DMS153 treated with DMSO at 0.1 percent for 48 hours (cell line): ENCODE results near the gene KCNN3.
A peak's percentile ranks its signal among the peaks of the same experiment; 100 is the strongest.
"Not testable (repeated sequence)": the region's sequence is repeated elsewhere in the genome, so short reads cannot be mapped to it uniquely, and the experiment has no call there.

Experiments
- DNase-seq: peaks from one replicate; lab custom pipeline; 2025; ENCODE audit not compliant: unreplicated experiment; lab: John Stamatoyannopoulos, UW

KCNN3 gene

DNA sequence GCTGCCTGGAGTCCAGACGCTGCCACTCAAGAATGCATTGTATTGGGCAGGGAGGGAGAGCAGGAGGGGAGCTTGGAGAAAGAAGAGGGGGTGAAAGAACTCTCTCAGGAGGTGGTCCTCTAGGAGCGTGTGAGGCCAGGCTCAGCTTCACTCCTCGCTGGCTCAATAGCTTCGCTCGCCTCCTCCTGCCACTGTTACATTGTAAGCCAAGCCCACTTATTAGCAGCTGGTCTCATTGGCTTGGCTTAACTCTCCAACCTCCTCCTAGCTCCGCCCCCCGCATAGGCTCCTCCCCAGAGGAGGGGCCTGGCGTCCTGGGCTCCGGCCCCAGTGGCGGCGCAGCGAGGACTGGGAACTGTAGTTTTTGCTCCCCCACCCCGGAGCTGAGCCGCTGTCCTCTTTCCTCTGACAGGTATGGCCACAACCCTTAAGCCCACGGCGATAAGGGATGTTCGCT lies at the start of gene KCNN3:
KCNN3 (minus strand) TSS at position 167 of the 457 bp plus-strand sequence. CDS start 317 bp downstream, outside the sequence.
- DNase-seq: peak; percentile 98

GRCh38 chr1:154913273-154913672 lies 43.2 kb upstream of the KCNN3 start:
- no peak for DNase-seq

GRCh38 chr1:154912755-154913154 lies 42.7 kb upstream of the KCNN3 start:
- DNase-seq: no peak

DNA sequence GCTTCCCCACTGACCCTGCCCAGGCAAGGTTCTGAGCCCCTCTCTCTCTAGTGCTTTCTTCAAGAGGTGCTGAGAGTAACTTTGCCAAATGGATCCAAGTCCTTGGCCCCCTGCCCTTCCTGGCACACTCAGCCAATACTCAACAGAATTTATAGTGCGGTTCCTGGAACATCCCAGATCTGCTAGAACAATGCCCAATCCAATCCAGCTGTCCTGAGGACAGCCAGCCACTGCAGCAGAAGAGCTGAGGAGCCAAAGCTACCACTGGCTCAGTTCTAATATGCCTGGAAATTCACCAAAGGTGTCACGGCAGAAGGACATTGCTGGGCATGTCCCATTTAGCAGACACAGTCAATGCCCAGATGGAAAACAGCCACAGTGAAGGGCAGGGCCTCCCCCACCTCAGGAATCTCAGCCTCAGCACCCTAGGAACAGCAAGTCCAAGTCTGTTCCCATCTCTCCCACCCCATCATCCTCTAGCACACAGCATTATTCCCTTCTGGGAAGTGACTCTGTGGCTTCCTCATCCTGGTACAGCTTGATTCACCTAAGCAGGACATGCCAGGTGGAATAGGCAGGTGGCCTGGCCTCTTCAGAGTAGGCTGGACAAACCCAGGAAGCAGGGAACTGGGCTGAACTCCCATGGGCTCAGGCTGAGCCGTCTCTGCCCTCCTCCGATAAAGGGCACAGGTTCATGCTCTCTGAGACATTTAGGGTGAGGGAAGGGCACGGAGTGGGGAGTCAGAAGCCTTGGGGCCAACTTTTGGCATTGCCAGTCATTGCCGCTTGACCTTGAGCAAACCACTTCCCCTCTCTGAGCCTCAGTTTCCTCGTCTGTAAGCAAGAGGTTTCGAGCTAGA lies 41.8 kb upstream of the KCNN3 start:
- DNase-seq: no peak

DNA sequence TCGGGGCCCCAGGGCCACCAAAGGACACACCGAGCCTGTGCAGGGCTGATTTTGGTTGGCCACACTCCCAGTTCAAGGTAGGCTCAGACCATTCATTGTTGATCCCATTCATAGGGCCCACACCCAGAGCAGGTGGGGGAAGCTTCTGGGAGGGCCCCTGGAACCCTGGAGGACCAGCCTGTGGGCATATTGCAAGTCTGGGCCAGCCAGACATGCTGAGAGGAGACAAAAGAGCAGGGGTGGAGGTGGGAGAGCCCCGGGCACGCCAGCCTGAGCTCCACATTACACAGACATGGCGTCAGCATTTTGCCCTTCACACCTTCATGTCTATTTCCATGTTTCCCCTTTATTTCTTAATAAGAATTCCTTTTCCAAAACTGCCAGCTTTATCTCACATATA lies 40.8 kb upstream of the KCNN3 start:
- DNase-seq: no peak

DNA sequence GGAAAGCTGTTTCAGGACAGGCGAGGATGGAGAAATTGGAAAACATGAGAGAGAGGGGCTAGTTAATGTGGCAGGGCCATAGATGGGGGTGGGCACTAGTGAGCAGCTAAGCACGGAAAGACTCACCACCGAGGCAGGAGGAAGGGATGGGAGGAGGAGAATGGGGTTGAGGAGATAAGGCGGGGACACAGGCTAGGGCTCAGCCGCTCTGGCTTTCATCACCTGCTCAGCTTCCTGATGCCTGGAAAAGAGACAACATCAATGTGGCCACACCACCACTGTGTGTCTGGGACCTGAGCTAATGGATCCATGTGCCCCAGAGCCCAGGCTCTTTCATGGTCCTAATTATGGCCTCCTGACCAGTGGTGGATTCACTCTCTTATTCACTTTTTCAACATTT lies 38.9 kb upstream of the KCNN3 start:
- no peak for DNase-seq

DNA sequence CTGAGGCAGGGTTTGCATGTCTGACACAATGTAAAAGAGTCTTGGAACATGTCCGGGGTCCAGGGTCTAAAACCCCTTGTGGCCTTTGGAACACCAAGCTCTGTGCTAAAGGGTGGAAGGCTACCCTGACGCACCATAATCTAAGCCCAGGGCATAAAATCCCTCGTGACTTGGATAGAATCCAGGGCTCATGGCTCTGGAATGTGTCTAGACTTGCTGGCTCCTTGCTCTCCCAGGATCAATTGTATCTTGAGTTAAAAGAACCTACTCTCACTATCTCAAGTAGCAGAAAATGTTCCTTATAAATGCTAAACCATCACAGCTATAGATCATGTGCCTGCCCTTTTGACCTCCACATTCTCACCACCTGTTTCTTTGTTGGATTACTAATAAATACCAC lies 38.0 kb upstream of the KCNN3 start:
- DNase-seq: not testable (repeated sequence)

GRCh38 chr1:154906621-154907081 lies 36.6 kb upstream of the KCNN3 start:
- no peak for DNase-seq

DNA sequence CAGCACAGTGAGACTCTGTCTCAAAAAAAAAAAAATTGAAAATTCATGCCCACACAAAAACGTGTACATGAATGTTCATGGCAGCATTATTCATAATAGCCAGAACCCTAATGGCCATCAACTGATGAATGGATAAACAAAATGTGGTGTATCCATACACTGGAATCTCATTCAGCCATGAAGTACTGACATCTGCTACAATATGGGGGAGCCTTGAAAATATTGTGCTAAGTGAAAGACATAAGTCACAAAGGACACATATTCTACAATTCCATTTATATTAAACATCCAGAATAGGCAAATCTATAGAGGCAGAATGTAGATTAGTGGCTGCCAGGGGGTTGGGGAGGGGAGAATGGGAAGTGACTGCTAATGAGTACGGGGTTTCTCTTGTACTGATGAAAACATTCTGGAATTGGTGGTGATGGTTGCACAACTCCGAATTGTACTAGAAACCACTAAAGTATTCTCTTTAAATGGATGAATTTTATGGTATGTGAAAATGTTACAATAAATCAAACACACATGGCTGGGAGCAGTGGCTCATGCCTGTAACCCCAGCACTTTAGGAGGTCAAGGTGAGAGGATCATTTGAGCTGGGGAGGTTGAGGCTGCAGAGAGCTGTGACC lies 33.0 kb upstream of the KCNN3 start:
- no peak for DNase-seq

- no peak for DNase-seq
Measured at GRCh38 chr1:154901591-154901990, 31.5 kb upstream of the KCNN3 start.

DNA sequence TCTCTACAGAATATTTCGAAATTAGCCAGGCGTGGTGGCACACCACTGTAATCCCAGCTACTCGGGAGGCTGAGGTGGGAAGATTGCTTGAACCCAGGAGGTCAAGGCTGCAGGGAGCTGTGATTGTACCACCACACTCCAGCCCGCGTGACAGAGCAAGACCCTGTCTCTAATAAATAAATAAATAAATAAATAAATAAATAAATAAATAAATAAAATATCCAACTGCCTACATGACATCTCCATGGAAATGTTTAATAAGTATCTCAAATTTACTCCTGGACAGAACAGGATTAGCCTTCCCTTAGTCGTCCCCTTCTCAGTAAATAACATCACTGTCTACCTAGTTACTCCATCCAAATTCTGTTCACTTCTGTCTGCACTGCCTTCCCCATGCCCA lies 29.0 kb upstream of the KCNN3 start:
- DNase-seq: no peak

- no peak for DNase-seq
Measured at GRCh38 chr1:154896771-154897286, 26.7 kb upstream of the KCNN3 start.

DNA sequence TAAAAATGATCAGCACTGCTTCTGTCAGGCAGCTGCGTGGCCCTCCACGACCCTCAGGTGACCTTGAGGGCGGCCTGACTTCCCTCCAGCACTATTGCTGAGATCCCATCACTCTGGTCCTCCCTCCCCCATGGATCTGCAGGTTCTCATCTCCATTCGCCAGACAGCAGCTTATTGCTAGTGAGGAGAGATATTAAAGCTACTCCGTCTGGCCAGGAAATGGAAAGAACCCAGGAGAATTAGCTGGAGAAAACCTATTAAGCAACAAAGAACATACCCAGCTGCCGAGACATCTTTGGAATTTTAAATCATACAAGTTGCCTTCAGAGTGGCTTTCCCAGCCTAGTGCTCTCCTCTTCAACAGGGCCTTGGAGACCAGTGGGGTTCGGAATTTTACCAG lies 25.7 kb upstream of the KCNN3 start:
- no peak for DNase-seq

- DNase-seq: no peak
Measured at GRCh38 chr1:154891452-154891851, 21.4 kb upstream of the KCNN3 start.

- DNase-seq: no peak
Measured at GRCh38 chr1:154888757-154889156, 18.7 kb upstream of the KCNN3 start.

DNA sequence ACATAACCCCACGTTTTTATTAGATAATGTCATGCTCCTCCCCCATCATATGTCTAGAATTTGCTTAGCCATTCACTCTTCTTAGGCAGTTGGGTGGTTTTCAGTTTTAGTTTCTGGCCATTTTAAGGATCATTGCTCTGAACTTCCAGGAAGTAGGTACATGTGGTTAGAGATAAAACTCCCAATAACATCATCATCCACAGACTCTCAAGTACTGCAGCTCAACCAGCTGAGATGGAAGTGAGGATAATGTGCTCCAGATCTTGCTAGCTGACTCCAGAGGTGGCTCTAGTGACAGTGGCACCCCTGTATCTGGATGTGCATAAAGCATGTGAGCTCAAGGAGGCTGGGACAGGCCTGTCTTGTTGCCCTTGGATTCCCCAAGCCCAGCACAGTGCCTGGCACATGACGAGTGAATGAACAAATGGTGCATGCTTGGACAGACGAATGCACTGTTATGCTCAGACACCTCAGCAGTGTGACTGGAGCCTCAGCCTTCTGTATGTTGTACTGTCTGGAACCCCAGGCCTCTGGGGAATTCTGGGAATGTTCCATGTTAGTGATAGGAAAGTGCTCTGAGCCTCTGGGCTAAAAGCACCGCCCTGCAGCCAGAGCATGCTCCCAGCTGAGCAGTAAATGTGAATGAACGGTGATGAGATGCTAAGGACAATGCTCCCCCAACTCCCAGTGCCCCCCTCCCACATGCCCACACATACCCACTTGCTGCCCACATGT lies 16.4 kb upstream of the KCNN3 start:
- no peak for DNase-seq

DNA sequence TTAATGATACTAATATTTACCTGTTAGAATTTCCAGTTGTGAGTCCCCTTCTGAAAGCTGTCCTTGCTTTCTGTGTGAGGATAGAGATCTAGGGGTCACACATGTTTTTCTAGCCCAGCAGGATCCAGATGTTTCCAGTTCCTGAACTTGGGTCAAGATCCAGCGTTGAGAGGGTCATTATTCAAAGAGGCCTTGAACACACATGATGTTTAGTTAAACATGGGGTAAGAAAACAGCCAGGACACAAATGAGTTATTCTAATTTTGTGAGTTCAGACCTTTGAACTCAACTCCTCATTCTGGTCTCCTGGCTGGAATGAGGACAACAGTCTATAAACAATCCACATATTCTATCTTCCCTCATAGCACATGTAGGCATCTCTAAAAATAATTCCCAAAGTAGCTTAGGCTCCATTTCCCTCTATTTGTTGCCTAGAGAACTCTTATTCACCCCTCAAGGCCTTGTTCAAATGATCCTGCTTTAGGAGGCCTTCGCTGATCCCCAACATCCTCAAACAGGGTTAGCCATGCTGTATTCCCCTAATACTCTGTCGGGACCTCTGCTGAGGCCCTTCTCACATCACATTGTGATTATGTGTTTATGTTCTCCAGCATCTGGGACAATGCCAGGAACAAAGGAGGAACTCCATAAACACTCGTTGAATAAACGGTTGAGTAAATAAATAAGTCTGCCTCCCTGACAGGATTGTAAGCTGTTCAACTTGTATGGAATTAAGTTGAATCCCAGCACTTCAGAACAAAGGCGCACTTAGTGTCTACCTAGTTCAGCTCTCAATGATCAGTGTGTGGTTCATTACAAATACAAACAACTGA lies 15.0 kb upstream of the KCNN3 start:
- peak; percentile 20 for DNase-seq

- no peak for DNase-seq
Measured at GRCh38 chr1:154883919-154884868, 14.1 kb upstream of the KCNN3 start.

DNA sequence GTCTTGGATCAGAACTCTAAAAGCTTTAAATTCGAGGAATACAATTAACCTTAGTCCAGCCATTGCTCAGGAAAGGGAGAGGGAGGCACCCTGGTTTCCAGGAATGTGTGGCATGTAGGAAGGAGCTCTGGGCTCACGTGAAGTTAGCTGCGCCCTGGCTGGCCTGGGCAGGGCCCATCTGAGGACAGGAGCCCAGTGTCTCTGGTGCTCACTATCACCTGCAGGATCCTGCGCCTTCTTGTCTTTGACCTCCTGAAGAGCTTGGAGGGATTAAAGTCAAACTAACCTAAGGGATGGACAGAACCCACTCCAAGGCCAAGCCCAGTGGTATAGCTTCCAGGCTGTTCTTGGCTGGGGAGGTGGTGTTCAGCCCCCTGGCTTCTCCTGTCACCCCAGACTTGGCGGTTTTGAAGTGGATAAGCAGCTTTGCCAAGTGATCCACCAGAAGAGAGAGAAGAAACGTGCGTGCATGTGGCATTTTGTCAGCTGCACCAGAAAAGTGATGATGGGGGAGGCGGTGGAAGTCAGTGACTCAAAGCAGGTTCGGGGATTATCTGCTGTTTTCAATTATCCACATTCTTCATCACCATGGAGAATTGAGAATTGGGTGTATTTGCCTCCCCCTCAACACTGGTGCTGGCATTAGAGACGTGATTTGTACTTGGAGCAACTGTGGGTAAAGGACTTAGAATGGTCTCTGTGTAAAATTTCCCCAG lies 11.9 kb upstream of the KCNN3 start:
- no peak for DNase-seq
